GM13977 (cell line): ENCODE results near the gene HSDL2.
"Not testable (repeated sequence)": the region's sequence is repeated elsewhere in the genome, so short reads cannot be mapped to it uniquely, and the experiment has no call there.

Experiments
- DNase-seq: peaks from one replicate; pipeline ENCODE4 v3.0.0; 2012; ENCODE audit warnings: low spot score
- in situ Hi-C: fragments of 300-500 bp; cut with MboI; formaldehyde crosslinking; loops from one replicate; pipeline ENCODE4 v1.12.0; 2022; ENCODE audit warnings: low sequenced_read_pairs, low pct_unique_long_range_greater_than_20kb, mixed read lengths, inconsistent platforms; ENCODE audit not compliant: unreplicated experiment
- TF ChIP-seq, protein P1 (sequence below): IDR thresholded peaks from 2 replicates; pipeline ENCODE4 v1.5.1; 2012; ENCODE audit warnings: mild to moderate bottlenecking, control low read depth; ENCODE audit not compliant: insufficient read depth; ENCODE audit errors: extremely low read depth, missing control alignments

HSDL2 gene

DNA sequence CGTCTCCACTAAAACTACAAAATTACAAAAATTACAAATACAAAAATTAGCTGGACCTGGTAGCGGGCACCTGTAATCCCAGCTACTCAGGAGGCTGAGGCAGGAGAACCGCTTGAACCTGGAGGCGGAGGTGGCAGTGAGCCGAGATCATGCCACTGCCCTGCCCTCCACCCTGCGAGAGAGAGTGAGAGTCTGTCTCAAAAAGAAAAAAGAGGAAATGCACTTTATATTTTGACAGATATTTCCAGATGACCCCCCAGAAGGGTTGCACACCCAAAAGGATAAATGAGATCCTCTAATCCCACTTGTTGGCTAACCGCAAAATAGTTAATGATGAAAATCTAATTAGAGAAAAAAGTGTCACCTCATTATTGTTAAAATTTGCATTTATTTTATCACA lies 2.2 kb downstream of the HSDL2 start:
- TF ChIP-seq, protein P1, sequence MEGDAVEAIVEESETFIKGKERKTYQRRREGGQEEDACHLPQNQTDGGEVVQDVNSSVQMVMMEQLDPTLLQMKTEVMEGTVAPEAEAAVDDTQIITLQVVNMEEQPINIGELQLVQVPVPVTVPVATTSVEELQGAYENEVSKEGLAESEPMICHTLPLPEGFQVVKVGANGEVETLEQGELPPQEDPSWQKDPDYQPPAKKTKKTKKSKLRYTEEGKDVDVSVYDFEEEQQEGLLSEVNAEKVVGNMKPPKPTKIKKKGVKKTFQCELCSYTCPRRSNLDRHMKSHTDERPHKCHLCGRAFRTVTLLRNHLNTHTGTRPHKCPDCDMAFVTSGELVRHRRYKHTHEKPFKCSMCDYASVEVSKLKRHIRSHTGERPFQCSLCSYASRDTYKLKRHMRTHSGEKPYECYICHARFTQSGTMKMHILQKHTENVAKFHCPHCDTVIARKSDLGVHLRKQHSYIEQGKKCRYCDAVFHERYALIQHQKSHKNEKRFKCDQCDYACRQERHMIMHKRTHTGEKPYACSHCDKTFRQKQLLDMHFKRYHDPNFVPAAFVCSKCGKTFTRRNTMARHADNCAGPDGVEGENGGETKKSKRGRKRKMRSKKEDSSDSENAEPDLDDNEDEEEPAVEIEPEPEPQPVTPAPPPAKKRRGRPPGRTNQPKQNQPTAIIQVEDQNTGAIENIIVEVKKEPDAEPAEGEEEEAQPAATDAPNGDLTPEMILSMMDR = no peak
- in situ Hi-C loops = no loop called here
- DNase-seq = no peak

DNA sequence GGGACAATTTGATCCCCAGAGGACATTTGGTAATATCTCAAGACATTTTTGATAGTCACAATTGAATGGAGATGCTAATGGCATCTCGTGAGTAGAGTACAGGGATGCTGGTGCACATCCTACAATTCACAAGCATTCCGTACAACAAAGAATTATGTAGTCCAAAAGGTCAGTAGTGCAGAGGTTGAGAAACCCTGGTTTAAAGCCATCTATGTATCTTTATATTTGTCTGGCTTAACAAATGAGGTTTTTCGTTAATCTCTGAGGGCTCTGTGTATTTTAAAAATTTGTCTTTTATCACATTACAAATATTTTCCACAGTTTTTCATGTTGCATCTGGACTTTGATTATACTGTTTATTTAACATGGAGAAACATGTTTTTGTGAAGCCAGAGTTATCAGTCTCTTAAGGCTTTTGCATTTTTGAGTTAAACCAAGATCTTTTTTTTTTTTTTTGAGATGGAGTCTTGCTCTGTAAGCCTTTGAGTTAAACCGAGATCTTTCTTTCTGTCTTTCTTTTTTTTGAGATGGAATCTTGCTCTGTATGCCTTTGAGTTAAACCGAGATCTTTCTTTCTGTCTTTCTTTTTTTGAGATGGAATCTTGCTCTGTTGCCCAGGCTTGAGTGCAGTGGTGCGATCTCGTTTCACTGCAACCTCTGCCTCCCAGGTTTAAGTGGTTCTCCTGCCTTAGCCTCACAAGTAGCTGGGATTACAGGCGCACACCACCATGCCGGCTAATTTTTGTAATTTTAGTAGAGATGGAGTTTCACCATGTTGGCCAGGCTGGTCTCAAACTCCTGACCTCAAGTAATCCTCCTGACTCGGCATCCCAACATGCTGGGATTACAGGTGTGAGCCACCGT lies 2.8 kb downstream of the HSDL2 start:
- in situ Hi-C loops = no loop called here
- TF ChIP-seq, protein P1 = no peak
- DNase-seq = no peak

- no peak for DNase-seq
- in situ Hi-C loops = no loop called here
- TF ChIP-seq, protein P1 = no peak
Observed at GRCh38 chr9:112384219-112384618, 4.3 kb downstream of the HSDL2 start.

GRCh38 chr9:112384690-112385089 lies 4.8 kb downstream of the HSDL2 start:
- no peak for DNase-seq
- TF ChIP-seq, protein P1 = no peak
- in situ Hi-C loops = no loop called here

GRCh38 chr9:112387115-112387514 lies 7.2 kb downstream of the HSDL2 start:
- TF ChIP-seq, protein P1 = no peak
- in situ Hi-C loops = no loop called here
- no peak for DNase-seq

GRCh38 chr9:112389897-112390296 lies 10.0 kb downstream of the HSDL2 start:
- in situ Hi-C loops, DNase-seq: not testable (repeated sequence)

DNA sequence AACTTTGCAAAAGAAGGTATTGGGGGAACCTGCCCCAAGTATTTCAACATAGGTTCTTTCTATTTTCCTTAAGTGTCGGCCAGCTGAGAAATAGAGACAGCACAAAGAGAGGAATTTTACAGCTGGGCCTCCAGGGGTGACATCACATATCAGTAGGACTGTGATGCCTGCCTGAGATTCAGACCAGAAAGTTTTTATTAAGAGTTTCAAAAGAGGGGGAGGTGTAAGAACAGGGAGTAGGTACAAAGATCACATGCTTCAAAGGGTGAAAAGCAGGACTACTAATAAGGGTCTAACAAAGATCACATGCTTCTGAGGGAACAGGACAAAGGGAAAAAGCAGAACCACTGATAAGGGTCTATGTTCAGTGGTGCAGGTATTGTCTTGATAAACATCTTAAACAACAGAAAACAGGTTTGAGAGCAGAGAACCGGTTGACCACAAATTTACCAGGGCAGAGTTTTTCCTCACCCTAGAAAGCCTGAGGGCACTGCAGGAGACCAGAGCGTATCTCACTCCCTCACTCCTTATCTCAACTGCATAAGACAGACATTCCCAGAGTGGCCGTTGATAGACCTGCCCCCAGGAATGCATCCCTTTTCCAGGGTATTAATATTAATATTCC lies 12.1 kb downstream of the HSDL2 start:
- not testable (repeated sequence) for DNase-seq

DNA sequence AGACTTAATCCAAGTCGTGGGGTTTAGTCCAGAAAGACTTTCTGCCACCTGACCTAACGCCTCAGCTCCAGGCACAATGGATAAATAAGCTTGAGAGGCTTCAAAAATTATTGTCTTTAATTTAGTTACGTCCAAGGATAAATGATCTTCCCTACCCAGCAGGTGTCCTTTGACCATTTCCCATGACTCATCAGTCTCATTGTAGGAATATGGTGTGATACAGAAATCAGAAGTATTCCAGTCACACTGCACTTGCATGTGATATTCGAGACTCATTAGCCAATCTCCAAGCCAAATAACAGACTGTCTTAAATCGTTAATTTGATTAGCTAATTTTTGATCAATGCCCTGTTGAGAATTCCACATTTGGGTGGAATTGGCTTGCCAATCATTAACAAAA lies 13.2 kb downstream of the HSDL2 start:
- DNase-seq, in situ Hi-C loops: not testable (repeated sequence)

More for the DNA sequence above, 12.1 kb downstream of the HSDL2 start:
- in situ Hi-C loops = not testable (repeated sequence)
